BLaER1 treated with 17β-estradiol and CSF1 and Interleukin-3, amounts not matched to agents 10 nM and 100 nM (cell line): ENCODE measurements around the gene ACOT11.
"Not testable (repeated sequence)": the region's sequence is repeated elsewhere in the genome, so short reads cannot be mapped to it uniquely, and the experiment has no call there.

Source experiments
- H3K27ac ChIP-seq, 11 experiments: shearing (Covaris generic); formaldehyde crosslinking; 2 replicates each; pipeline ENCODE4 v1.8.1; 2022
- H3K27me3 ChIP-seq, 11 experiments: shearing (Covaris generic); formaldehyde crosslinking; 2 replicates each; pipeline ENCODE4 v1.8.1; 2022
- H3K36me3 ChIP-seq, 11 experiments: shearing (Covaris generic); formaldehyde crosslinking; 2 replicates each; pipeline ENCODE4 v1.8.1; 2022
- H3K4me1 ChIP-seq, 10 experiments: shearing (Covaris generic); formaldehyde crosslinking; 2 replicates each; pipeline ENCODE4 v1.8.1; 2022
- H3K4me2 ChIP-seq, 11 experiments: shearing (Covaris generic); formaldehyde crosslinking; 2 replicates each; pipeline ENCODE4 v1.8.1; 2022
- H3K4me3 ChIP-seq, 10 experiments: shearing (Covaris generic); formaldehyde crosslinking; 2 replicates each; pipeline ENCODE4 v1.8.1; 2022
- H3K9ac ChIP-seq, 11 experiments: shearing (Covaris generic); formaldehyde crosslinking; 2 replicates each; pipeline ENCODE4 v1.8.1; 2022
- H3K9me3 ChIP-seq, 11 experiments: shearing (Covaris generic); formaldehyde crosslinking; replicated peaks in 1 of 11; 2 replicates each; pipeline ENCODE4 v1.8.1; 2022
- H4K20me1 ChIP-seq, 11 experiments: shearing (Covaris generic); formaldehyde crosslinking; 2 replicates each; pipeline ENCODE4 v1.8.1; 2022
- Cebpa-rat ChIP-seq, 11 experiments: shearing (Covaris generic); IDR thresholded peaks; 2 replicates each; pipeline ENCODE4 v1.8.1; 2022

Gene ACOT11

GRCh38 chr1:54624466-54625464 is 76.7 kb downstream of the ACOT11 start:
- Histone ChIP-seq H3K4me3 (no peak overlapping the region), H3K4me2 (no peak overlapping the region), H3K27me3 (no peaks in the 10 kb centered on the region), H3K4me1 (0 out of 20 replicates have a peak, but pooled peaks cover 0 to under 1% (median 0%) of the 10 kb centered on the region in 10 experiments), H3K36me3 (no peaks in the 10 kb centered on the region), H3K9me3 (no peaks in the 10 kb centered on the region), H4K20me1 (no peaks in the 10 kb centered on the region; a peak in 1 of 22 replicates), H3K9ac (no peak overlapping the region), H3K27ac (no peak overlapping the region)
- no peak for TF ChIP-seq Cebpa-rat (IDR thresholded peaks at IDR 0.05)

GRCh38 chr1:54627196-54627595 is 79.2 kb downstream of the ACOT11 start:
- Histone ChIP-seq H3K4me1 (no peaks in the 10 kb centered on the region), H3K27me3 (no peaks in the 10 kb centered on the region), H3K9ac (no peak overlapping the region), H4K20me1 (no peaks in the 10 kb centered on the region; a peak in 1 of 22 replicates), H3K36me3 (no peaks in the 10 kb centered on the region), H3K4me3 (no peak overlapping the region), H3K27ac (no peak overlapping the region), H3K9me3 (peaks cover 0 to 7% (median 0%) of the 10 kb centered on the region in 11 experiments; a peak in 2 of 22 replicates), H3K4me2 (no peak overlapping the region)
- no peak for TF ChIP-seq Cebpa-rat (IDR thresholded peaks at IDR 0.05)

- H3K9ac ChIP-seq, H3K27ac ChIP-seq, H3K27me3 ChIP-seq, H4K20me1 ChIP-seq, H3K4me1 ChIP-seq, H3K4me3 ChIP-seq, H3K4me2 ChIP-seq: not testable (repeated sequence)
- H3K9me3 ChIP-seq, result peaks cover 0 to 14% (median 6%) of the 10 kb centered on the region in 11 experiments; a peak in 11 of 22 replicates
- peaks cover 0 to 17% (median 0%) of the 10 kb centered on the region in 11 experiments; a peak in 2 of 22 replicates for H3K36me3 ChIP-seq
These were observed 87.8 kb downstream of the ACOT11 start for GRCh38 chr1:54635804-54636203.

- not testable (repeated sequence) for H3K4me1 ChIP-seq, H3K27me3 ChIP-seq, H3K4me3 ChIP-seq, H3K9ac ChIP-seq, H3K4me2 ChIP-seq, H4K20me1 ChIP-seq, H3K27ac ChIP-seq
- Histone ChIP-seq H3K36me3 (peaks cover 0 to 17% (median 0%) of the 10 kb centered on the region in 11 experiments; a peak in 2 of 22 replicates), H3K9me3 (peaks cover 0 to 14% (median 6%) of the 10 kb centered on the region in 11 experiments; a peak in 11 of 22 replicates)
These were observed 88.7 kb downstream of the ACOT11 start for GRCh38 chr1:54636461-54637446.

GRCh38 chr1:54640361-54640760 is 92.3 kb downstream of the ACOT11 start:
- no peak overlapping the region for H3K4me3 ChIP-seq
- H4K20me1 ChIP-seq, result no peaks in the 10 kb centered on the region
- no peak overlapping the region for H3K4me2 ChIP-seq
- no peak overlapping the region for H3K9ac ChIP-seq
- H3K36me3 ChIP-seq, result peaks cover 0 to 8% (median 0%) of the 10 kb centered on the region in 11 experiments; a peak in 2 of 22 replicates
- H3K9me3 ChIP-seq, result peaks cover 7 to 33% (median 24%) of the 10 kb centered on the region in 11 experiments; a peak in 20 of 22 replicates
- no peak overlapping the region for H3K27ac ChIP-seq
- H3K4me1 ChIP-seq, result no peaks in the 10 kb centered on the region
- TF ChIP-seq Cebpa-rat (IDR thresholded peaks at IDR 0.05), result no peak
- no peaks in the 10 kb centered on the region for H3K27me3 ChIP-seq

- peaks cover 7 to 27% (median 18%) of the 10 kb centered on the region in 11 experiments; a peak in 19 of 22 replicates for H3K9me3 ChIP-seq
- H4K20me1 ChIP-seq, result no peaks in the 10 kb centered on the region
- H3K27ac ChIP-seq, result no peak within 1 kb of the TSS
- no peaks in the 10 kb centered on the region for H3K4me1 ChIP-seq
- no peak within 1 kb of the TSS for H3K9ac ChIP-seq
- TF ChIP-seq Cebpa-rat (IDR thresholded peaks at IDR 0.05), result no peak
- no peak within 1 kb of the TSS for H3K4me3 ChIP-seq
- H3K36me3 ChIP-seq, result peaks cover 0 to under 1% (median 0%) of the 10 kb centered on the region in 11 experiments; a peak in 1 of 22 replicates
- H3K27me3 ChIP-seq, result no peaks in the 10 kb centered on the region
- H3K4me2 ChIP-seq, result no peak within 1 kb of the TSS
These were observed 93.1 kb downstream of the ACOT11 start, which contains the start of gene MROH7 for GRCh38 chr1:54640863-54641836. Gene MROH7, plus strand, starts transcription at chr1:54641786. Its CDS starts 11,141 bp downstream, at chr1:54652927.

- Histone ChIP-seq H3K4me1 (no peaks in the 10 kb centered on the region), H3K4me2 (no peak overlapping the region), H3K27ac (no peak overlapping the region), H4K20me1 (no peaks in the 10 kb centered on the region), H3K4me3 (no peak overlapping the region), H3K9me3 (peaks cover 7 to 27% (median 18%) of the 10 kb centered on the region in 11 experiments; a peak in 19 of 22 replicates), H3K27me3 (no peaks in the 10 kb centered on the region), H3K36me3 (no peaks in the 10 kb centered on the region), H3K9ac (no peak overlapping the region)
- no peak for TF ChIP-seq Cebpa-rat (IDR thresholded peaks at IDR 0.05)
These were observed 95.7 kb downstream of the ACOT11 start for GRCh38 chr1:54643736-54644135.
